ENCODE results near the gene PPM1H.

The PPM1H gene

DNA sequence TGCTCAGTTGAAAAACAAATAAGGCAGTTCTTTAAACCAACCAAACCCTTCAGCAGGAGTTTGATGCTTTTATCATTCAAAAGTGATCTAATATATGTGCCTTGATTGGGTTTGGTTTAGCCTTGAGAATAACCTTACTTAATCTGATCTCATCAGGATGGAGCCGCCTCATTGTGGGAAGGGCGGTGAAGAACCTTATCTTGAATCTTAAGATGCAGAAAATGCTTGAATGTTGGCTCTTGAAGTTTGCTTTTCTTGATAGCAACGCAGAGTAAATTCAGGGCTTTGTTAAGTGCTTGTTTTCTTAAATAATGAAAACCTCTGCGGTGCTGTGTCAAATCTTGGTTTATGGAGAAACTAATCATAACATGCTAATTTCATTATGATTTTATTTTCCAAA is 330.1 kb downstream of the PPM1H start:
- peaks cover 19 to 22% of the 10 kb centered on the region in 2 experiments for H3K4me1 ChIP-seq (ENCODE audit: control insufficient read depth in 1 of 2, insufficient read depth in 1 of 2, low read depth in 1 of 2, low read length in 1 of 2)
- H3K27ac ChIP-seq, result no peak overlapping the region
- TF ChIP-seq, protein P1, sequence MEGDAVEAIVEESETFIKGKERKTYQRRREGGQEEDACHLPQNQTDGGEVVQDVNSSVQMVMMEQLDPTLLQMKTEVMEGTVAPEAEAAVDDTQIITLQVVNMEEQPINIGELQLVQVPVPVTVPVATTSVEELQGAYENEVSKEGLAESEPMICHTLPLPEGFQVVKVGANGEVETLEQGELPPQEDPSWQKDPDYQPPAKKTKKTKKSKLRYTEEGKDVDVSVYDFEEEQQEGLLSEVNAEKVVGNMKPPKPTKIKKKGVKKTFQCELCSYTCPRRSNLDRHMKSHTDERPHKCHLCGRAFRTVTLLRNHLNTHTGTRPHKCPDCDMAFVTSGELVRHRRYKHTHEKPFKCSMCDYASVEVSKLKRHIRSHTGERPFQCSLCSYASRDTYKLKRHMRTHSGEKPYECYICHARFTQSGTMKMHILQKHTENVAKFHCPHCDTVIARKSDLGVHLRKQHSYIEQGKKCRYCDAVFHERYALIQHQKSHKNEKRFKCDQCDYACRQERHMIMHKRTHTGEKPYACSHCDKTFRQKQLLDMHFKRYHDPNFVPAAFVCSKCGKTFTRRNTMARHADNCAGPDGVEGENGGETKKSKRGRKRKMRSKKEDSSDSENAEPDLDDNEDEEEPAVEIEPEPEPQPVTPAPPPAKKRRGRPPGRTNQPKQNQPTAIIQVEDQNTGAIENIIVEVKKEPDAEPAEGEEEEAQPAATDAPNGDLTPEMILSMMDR (IDR thresholded peaks at IDR 0.05), result no peak
- H3K27me3 ChIP-seq, result no peaks in the 10 kb centered on the region
- no peaks in the 10 kb centered on the region for H3K9me3 ChIP-seq
- no peaks in the 10 kb centered on the region for H3K36me3 ChIP-seq
- no peak overlapping the region for H3K4me3 ChIP-seq (ENCODE audit: low read depth in 1 of 2, low read length in 1 of 2)

DNA sequence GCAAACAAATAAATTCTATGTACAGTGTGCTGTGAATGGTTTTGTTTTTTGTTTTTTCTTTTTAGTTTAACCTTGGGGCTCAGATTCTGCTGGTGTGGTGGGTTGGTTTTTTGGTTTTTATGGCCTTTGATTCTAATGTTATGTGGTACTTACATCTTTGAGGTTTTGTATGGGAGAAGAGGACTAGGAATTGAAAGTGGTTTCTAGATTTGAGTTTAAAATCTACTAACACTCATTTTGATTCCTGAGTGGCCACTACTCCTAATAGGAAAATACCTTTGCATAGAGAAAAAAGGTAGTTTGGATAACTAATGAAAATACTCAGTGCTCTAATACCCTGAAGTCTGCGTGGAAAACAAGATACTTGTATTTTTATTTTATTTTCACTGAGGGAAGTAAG is 330.6 kb downstream of the PPM1H start:
- TF ChIP-seq, protein P1 (IDR thresholded peaks at IDR 0.05), result no peak
- Histone ChIP-seq H3K4me3 (ENCODE audit: low read depth in 1 of 2, low read length in 1 of 2) (peak overlapping the region in 1 of 2 experiments; percentile 89), H3K9me3 (no peaks in the 10 kb centered on the region), H3K27ac (no peak overlapping the region), H3K4me1 (ENCODE audit: control insufficient read depth in 1 of 2, insufficient read depth in 1 of 2, low read depth in 1 of 2, low read length in 1 of 2) (peaks cover 19 to 22% of the 10 kb centered on the region in 2 experiments), H3K27me3 (no peaks in the 10 kb centered on the region), H3K36me3 (no peaks in the 10 kb centered on the region)

DNA sequence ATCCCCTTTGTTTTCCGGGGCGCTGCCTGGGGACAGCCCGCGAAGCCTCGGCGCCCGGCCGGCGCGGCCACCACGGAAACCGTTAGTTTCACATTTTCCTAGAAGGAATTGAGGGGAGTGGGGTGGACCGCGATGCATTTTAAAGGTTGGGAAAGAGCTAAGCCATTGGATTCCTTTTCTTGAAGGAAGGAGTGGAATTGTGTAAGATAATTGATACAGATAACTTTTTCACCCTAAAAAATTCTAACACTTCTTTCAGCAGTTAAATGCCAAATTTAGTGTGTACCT is 331.2 kb downstream of the PPM1H start:
- peak overlapping the region; percentile 86 to 89 for H3K4me3 ChIP-seq (ENCODE audit: low read depth in 1 of 2, low read length in 1 of 2)
- no peaks in the 10 kb centered on the region for H3K36me3 ChIP-seq
- peaks cover 19 to 22% of the 10 kb centered on the region in 2 experiments for H3K4me1 ChIP-seq (ENCODE audit: control insufficient read depth in 1 of 2, insufficient read depth in 1 of 2, low read depth in 1 of 2, low read length in 1 of 2)
- H3K27ac ChIP-seq, result peak overlapping the region; percentile 91
- H3K27me3 ChIP-seq, result no peaks in the 10 kb centered on the region
- TF ChIP-seq, protein P1 (IDR thresholded peaks at IDR 0.05), result no peak
- no peaks in the 10 kb centered on the region for H3K9me3 ChIP-seq

DNA sequence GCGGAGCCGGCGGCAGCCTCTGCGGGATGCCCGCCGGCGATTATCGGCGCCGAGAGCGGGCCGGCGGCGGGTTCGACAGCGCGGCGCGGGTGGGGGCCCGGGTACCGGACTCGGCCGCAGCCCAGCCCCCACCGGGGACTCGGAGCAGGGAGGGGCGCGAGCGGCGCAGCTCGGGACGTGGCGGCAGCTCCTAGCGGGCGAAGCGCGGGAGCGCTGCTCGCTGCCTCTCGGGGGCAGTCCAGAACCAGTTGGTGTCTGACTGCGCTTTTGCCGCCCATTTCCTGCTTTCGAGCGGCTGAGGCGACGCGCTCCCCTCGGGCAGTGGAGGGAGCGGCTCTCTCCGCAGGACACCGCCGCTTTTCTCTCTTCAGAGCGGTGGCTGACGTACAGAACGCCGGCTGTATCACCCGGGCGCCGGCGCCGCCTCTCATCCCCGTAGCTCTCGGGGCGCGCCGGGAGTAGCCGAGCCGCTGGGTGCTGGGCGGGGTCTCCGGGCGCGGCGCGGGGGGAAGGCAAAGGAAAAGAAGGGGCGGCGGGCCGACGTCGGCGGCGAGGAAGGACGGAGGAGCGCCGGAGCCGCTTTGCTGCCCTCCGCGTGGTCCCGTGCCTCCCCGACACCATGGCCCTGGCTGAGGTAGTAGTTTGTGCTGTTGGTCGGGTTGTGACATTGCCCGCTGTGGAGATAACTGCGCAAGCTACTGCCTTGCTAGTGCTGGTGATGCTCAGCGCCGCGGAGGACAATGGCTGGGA is 331.7 kb downstream of the PPM1H start:
- TF ChIP-seq, protein P1 (IDR thresholded peaks at IDR 0.05), result peak; percentile 46
- no peaks in the 10 kb centered on the region for H3K27me3 ChIP-seq
- H3K36me3 ChIP-seq, result no peaks in the 10 kb centered on the region
- peak overlapping the region; percentile 91 for H3K27ac ChIP-seq
- H3K9me3 ChIP-seq, result no peaks in the 10 kb centered on the region
- peaks cover 19 to 22% of the 10 kb centered on the region in 2 experiments for H3K4me1 ChIP-seq (ENCODE audit: control insufficient read depth in 1 of 2, insufficient read depth in 1 of 2, low read depth in 1 of 2, low read length in 1 of 2)
- peak overlapping the region; percentile 86 to 89 for H3K4me3 ChIP-seq (ENCODE audit: low read depth in 1 of 2, low read length in 1 of 2)

DNA sequence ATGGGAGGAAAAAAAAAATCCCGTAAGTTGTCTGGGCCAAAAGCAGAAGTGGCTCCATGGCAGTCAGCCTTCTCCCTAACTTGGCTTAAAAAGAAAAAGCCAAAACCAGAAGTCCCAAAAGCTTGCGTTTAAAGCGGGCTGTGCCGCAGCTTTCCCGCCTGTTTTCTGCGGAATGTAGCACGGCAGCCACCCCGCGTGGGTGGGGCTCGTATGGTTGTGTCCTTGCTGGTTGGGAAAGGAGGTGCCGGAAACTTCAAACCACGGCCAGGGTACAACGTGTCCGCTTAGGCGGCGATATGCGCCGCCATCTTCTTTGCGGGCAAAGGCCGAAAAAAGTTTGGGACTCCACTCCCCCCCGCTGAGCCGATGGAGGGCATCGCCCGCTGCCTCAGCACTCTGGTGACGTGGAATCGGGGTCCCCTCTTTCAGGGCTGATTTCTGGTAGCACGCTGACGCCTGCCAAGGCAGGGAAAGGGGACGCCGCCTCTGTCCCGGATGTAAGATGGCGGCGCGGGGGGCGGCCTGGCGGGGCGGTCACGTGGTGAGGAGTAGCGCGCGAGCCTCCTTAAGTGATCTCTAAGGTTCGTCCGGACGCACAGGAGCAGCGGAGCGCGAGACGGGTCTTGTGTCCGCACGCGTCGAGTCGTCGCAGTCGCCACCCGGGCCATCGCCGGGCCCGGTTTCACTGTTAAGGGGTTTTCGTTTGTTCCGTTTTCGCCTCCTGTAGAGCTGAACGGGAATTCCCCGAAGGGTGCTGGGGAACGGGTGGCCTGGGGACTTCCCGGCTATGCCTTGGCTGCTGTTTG is 332.5 kb downstream of the PPM1H start:
- Histone ChIP-seq H3K27ac (peak overlapping the region; percentile 91), H3K4me3 (ENCODE audit: low read depth in 1 of 2, low read length in 1 of 2) (peak overlapping the region; percentile 86 to 89), H3K27me3 (no peaks in the 10 kb centered on the region), H3K9me3 (no peaks in the 10 kb centered on the region), H3K36me3 (no peaks in the 10 kb centered on the region), H3K4me1 (ENCODE audit: control insufficient read depth in 1 of 2, insufficient read depth in 1 of 2, low read depth in 1 of 2, low read length in 1 of 2) (peaks cover 19 to 22% of the 10 kb centered on the region in 2 experiments)
- TF ChIP-seq, protein P1 (IDR thresholded peaks at IDR 0.05), result no peak
